Fibroblast of lung (primary cell): ENCODE data around the gene JAZF1.

ENCODE experiments used
- EZH2 ChIP-seq: IDR thresholded peaks from 2 replicates; pipeline ENCODE4 v1.5.1; 2012; ENCODE audit warnings: low read length, control low read depth, mild to moderate bottlenecking; ENCODE audit errors: missing control alignments
- TF ChIP-seq, protein P1 (sequence below), 2 donors: IDR thresholded peaks in 1 of 2; conservative IDR thresholded peaks in 1 of 2; 1 replicate in 1 of 2; 2 replicates in 1 of 2; pipeline ENCODE4 v1.5.1; 2011 to 2012; ENCODE audit warnings: low read length in 2 of 2, control low read depth in 1 of 2, inconsistent platforms in 1 of 2, low read depth in 1 of 2, mild to moderate bottlenecking in 1 of 2

DNA sequence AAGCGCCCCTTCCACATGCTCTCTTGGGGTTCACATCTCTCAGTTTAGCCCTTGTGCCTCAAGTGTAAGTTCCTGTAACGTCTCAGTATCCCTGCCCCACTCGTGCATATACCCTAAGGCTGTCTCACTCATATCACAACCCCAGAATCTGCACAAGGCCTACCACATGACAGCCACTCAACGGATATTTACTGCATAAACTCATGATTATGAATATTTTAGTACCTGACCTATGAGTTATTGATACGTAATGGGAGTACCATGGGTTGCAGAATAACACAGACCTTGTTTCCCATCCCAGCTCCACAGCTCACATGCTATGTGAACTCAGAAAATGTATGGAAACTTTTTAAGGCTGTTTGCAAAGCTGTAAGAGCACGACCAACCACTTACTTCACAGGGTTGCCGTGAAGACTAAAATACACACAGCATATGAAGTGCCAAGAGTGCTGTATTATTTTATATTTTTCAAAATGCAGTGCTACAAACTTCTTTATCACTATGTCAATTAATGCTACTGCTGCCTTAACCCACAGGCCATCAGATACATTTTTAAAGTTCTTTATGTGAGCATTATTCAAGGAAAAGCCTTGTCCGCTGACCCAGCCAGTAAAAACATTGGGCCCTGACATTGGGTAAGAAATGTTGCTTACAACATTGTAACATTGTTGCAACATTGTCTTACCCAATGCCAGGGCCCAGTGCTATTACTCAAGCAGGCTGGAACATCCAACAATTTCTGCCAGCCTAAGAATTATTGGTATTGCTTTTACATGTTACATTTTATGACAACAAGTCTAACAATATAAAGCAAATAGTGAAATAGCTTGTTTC is 97.2 kb downstream of the JAZF1 start:
- TF ChIP-seq, protein P1, sequence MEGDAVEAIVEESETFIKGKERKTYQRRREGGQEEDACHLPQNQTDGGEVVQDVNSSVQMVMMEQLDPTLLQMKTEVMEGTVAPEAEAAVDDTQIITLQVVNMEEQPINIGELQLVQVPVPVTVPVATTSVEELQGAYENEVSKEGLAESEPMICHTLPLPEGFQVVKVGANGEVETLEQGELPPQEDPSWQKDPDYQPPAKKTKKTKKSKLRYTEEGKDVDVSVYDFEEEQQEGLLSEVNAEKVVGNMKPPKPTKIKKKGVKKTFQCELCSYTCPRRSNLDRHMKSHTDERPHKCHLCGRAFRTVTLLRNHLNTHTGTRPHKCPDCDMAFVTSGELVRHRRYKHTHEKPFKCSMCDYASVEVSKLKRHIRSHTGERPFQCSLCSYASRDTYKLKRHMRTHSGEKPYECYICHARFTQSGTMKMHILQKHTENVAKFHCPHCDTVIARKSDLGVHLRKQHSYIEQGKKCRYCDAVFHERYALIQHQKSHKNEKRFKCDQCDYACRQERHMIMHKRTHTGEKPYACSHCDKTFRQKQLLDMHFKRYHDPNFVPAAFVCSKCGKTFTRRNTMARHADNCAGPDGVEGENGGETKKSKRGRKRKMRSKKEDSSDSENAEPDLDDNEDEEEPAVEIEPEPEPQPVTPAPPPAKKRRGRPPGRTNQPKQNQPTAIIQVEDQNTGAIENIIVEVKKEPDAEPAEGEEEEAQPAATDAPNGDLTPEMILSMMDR (conservative IDR thresholded peaks at IDR 0.05 in 1 of 2, IDR thresholded peaks at IDR 0.05 in 1 of 2; ENCODE audit: low read depth in 1 of 2, low read length in 2 of 2) = no peak
- no peak for TF ChIP-seq EZH2
